Keratinocyte (primary cell): ENCODE data around the gene TMA7.

Experiments used
- CTCF ChIP-seq, 3 experiments: IDR thresholded peaks in 1 of 3; conservative IDR thresholded peaks in 1 of 3; optimal IDR thresholded peaks in 1 of 3; 2 replicates in 2 of 3; 3 replicates in 1 of 3; pipeline versions ENCODE3 to v1.5.1; 2011; ENCODE audit warnings: low read length in 3 of 3, mild to moderate bottlenecking in 3 of 3, moderate library complexity in 2 of 3, control low read depth in 1 of 3, inconsistent platforms in 1 of 3; ENCODE audit not compliant: insufficient read depth in 2 of 3; ENCODE audit errors: extremely low read depth in 1 of 3
- EZH2 ChIP-seq: IDR thresholded peaks from one replicate; pipeline ENCODE4 v1.6.1; 2012; ENCODE audit warnings: inconsistent platforms, mild to moderate bottlenecking, low read length, moderate library complexity

GRCh38 chr3:48419149-48419548, 20.9 kb upstream of the TMA7 start:
- TF ChIP-seq CTCF (optimal IDR thresholded peaks at IDR 0.05 in 1 of 3, IDR thresholded peaks at IDR 0.05 in 1 of 3, conservative IDR thresholded peaks at IDR 0.05 in 1 of 3; ENCODE audit: extremely low read depth in 1 of 3, insufficient read depth in 2 of 3, low read length in 3 of 3) (no peak), EZH2 (no peak)
